ENCODE data around the gene ZNF764. TPM values are rescaled to one million over a fixed set of nuclear protein-coding genes. Genes with fewer than 3 reads are reported as not detected.

Gene ZNF764
- total and polyA plus RNA-seq, 9 of the 15 experiments (the other 6 are each of a cell fraction or from before 2014, with no cell fraction given) = 0.69 to 10.1 (median 4.1) TPM

GRCh38 chr16:30558789-30559377 lies 709 bp upstream of the ZNF764 start (continued):
- TF ChIP-seq TRIM25 (IDR thresholded peaks at IDR 0.05; ENCODE audit: borderline replicate concordance) (peak; percentile 91; the same call in 1 of the 2 replicates), ZNF561 (CRISPR knock-in tag; conservative IDR thresholded peaks at IDR 0.05) (no peak), RBM14 (IDR thresholded peaks at IDR 0.05; ENCODE audit: borderline replicate concordance, insufficient read depth, low read depth, low read length) (no peak), ZNF431 (CRISPR knock-in tag; IDR thresholded peaks at IDR 0.05) (no peak), PYGO2 (tag; IDR thresholded peaks at IDR 0.05) (peak; percentile 62; the same call in 1 of the 2 replicates), EGR1 (conservative IDR thresholded peaks at IDR 0.05) (no peak), MAFG (tag; conservative IDR thresholded peaks at IDR 0.05) (no peak), E2F8 (IDR thresholded peaks at IDR 0.05; ENCODE audit: low read depth, partially characterized antibody) (peak; percentile 28), RBM17 (IDR thresholded peaks at IDR 0.05; ENCODE audit: borderline replicate concordance, low read depth, low read length) (no peak), STAG1 (CRISPR knock-in tag; IDR thresholded peaks at IDR 0.05; ENCODE audit: borderline replicate concordance) (0 out of 2 replicates have a peak, but pooled peaks have one; percentile 25), ARID1B (IDR thresholded peaks at IDR 0.05) (peak; percentile 64), SNRNP70 (optimal IDR thresholded peaks at IDR 0.05; ENCODE audit: low read depth, low read length) (no peak)
- TF ChIP-seq, protein P1, sequence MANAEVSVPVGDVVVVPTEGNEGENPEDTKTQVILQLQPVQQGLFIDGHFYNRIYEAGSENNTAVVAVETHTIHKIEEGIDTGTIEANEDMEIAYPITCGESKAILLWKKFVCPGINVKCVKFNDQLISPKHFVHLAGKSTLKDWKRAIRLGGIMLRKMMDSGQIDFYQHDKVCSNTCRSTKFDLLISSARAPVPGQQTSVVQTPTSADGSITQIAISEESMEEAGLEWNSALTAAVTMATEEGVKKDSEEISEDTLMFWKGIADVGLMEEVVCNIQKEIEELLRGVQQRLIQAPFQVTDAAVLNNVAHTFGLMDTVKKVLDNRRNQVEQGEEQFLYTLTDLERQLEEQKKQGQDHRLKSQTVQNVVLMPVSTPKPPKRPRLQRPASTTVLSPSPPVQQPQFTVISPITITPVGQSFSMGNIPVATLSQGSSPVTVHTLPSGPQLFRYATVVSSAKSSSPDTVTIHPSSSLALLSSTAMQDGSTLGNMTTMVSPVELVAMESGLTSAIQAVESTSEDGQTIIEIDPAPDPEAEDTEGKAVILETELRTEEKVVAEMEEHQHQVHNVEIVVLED (CRISPR knock-in tag; IDR thresholded peaks at IDR 0.05) = no peak
- TF ChIP-seq, protein P2, sequence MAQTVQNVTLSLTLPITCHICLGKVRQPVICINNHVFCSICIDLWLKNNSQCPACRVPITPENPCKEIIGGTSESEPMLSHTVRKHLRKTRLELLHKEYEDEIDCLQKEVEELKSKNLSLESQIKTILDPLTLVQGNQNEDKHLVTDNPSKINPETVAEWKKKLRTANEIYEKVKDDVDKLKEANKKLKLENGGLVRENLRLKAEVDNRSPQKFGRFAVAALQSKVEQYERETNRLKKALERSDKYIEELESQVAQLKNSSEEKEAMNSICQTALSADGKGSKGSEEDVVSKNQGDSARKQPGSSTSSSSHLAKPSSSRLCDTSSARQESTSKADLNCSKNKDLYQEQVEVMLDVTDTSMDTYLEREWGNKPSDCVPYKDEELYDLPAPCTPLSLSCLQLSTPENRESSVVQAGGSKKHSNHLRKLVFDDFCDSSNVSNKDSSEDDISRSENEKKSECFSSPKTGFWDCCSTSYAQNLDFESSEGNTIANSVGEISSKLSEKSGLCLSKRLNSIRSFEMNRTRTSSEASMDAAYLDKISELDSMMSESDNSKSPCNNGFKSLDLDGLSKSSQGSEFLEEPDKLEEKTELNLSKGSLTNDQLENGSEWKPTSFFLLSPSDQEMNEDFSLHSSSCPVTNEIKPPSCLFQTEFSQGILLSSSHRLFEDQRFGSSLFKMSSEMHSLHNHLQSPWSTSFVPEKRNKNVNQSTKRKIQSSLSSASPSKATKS (CRISPR knock-in tag; IDR thresholded peaks at IDR 0.05) = no peak
- TF ChIP-seq, protein P3, sequence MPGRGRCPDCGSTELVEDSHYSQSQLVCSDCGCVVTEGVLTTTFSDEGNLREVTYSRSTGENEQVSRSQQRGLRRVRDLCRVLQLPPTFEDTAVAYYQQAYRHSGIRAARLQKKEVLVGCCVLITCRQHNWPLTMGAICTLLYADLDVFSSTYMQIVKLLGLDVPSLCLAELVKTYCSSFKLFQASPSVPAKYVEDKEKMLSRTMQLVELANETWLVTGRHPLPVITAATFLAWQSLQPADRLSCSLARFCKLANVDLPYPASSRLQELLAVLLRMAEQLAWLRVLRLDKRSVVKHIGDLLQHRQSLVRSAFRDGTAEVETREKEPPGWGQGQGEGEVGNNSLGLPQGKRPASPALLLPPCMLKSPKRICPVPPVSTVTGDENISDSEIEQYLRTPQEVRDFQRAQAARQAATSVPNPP (IDR thresholded peaks at IDR 0.05; ENCODE audit: borderline replicate concordance, insufficient read depth, insufficient read length) = no peak
- TF ChIP-seq, protein P4, sequence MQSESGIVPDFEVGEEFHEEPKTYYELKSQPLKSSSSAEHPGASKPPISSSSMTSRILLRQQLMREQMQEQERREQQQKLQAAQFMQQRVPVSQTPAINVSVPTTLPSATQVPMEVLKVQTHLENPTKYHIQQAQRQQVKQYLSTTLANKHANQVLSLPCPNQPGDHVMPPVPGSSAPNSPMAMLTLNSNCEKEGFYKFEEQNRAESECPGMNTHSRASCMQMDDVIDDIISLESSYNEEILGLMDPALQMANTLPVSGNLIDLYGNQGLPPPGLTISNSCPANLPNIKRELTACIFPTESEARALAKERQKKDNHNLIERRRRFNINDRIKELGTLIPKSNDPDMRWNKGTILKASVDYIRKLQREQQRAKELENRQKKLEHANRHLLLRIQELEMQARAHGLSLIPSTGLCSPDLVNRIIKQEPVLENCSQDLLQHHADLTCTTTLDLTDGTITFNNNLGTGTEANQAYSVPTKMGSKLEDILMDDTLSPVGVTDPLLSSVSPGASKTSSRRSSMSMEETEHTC (IDR thresholded peaks at IDR 0.05) = no peak

All from K562 (cell line).